CD4-positive, alpha-beta T cell treated with Interleukin-12 subunit alpha and Interleukin-12 subunit beta, for 1 hour (primary cell): ENCODE data around the gene CXCL17.
"Not testable (repeated sequence)": the region's sequence is repeated elsewhere in the genome, so short reads cannot be mapped to it uniquely, and the experiment has no call there.

Source experiments
- DNase-seq: peaks from one replicate; pipeline ENCODE4 v3.0.0-alpha.2; 2020

Gene CXCL17

GRCh38 chr19:42442833-42443232 lies at the start of gene CXCL17:
Gene CXCL17, minus strand, starts transcription at chr19:42442946. Its CDS starts 114 bp downstream, at chr19:42442832.
- DNase-seq, result no peak

GRCh38 chr19:42488783-42489521 lies 46.2 kb upstream of the CXCL17 start:
- DNase-seq, result no peak

GRCh38 chr19:42487798-42488178 lies 45.0 kb upstream of the CXCL17 start:
- DNase-seq, result no peak

- DNase-seq, result no peak
Observed at GRCh38 chr19:42487032-42487797, 44.5 kb upstream of the CXCL17 start.

GRCh38 chr19:42485036-42485435 lies 42.3 kb upstream of the CXCL17 start:
- DNase-seq, result not testable (repeated sequence)

- DNase-seq, result no peak
Observed at GRCh38 chr19:42480335-42481095, 37.8 kb upstream of the CXCL17 start.

GRCh38 chr19:42479736-42480135 lies 37.0 kb upstream of the CXCL17 start:
- no peak for DNase-seq

GRCh38 chr19:42478765-42479311 lies 36.1 kb upstream of the CXCL17 start:
- DNase-seq, result no peak

- no peak for DNase-seq
Observed at GRCh38 chr19:42477933-42478332, 35.2 kb upstream of the CXCL17 start.

GRCh38 chr19:42477117-42477516 lies 34.4 kb upstream of the CXCL17 start:
- no peak for DNase-seq

GRCh38 chr19:42475366-42475765 lies 32.6 kb upstream of the CXCL17 start:
- no peak for DNase-seq

GRCh38 chr19:42474743-42475142 lies 32.0 kb upstream of the CXCL17 start:
- no peak for DNase-seq

- DNase-seq, result no peak
Observed at GRCh38 chr19:42473686-42474085, 30.9 kb upstream of the CXCL17 start.

- no peak for DNase-seq
Observed at GRCh38 chr19:42472402-42473147, 29.8 kb upstream of the CXCL17 start.

- DNase-seq, result no peak
Observed at GRCh38 chr19:42471554-42472249, 29.0 kb upstream of the CXCL17 start.

GRCh38 chr19:42469311-42470235 lies 26.8 kb upstream of the CXCL17 start:
- DNase-seq, result no peak

GRCh38 chr19:42468273-42468796 lies 25.6 kb upstream of the CXCL17 start:
- DNase-seq, result no peak

GRCh38 chr19:42467183-42467760 lies 24.5 kb upstream of the CXCL17 start:
- no peak for DNase-seq

GRCh38 chr19:42466521-42467182 lies 23.9 kb upstream of the CXCL17 start:
- no peak for DNase-seq
